GM19238 (cell line): Measurements from ENCODE around the gene SUPT3H.

ENCODE experiments used
- DNase-seq: peaks from one replicate; pipeline ENCODE4 v3.0.0; 2011; ENCODE audit warnings: low spot score; ENCODE audit not compliant: insufficient read length

SUPT3H gene

GRCh38 chr6:45123023-45123422 lies 254.7 kb downstream of the SUPT3H start:
- no peak for DNase-seq

- DNase-seq = no peak
Measured at GRCh38 chr6:45118754-45119153, 259.0 kb downstream of the SUPT3H start.

DNA sequence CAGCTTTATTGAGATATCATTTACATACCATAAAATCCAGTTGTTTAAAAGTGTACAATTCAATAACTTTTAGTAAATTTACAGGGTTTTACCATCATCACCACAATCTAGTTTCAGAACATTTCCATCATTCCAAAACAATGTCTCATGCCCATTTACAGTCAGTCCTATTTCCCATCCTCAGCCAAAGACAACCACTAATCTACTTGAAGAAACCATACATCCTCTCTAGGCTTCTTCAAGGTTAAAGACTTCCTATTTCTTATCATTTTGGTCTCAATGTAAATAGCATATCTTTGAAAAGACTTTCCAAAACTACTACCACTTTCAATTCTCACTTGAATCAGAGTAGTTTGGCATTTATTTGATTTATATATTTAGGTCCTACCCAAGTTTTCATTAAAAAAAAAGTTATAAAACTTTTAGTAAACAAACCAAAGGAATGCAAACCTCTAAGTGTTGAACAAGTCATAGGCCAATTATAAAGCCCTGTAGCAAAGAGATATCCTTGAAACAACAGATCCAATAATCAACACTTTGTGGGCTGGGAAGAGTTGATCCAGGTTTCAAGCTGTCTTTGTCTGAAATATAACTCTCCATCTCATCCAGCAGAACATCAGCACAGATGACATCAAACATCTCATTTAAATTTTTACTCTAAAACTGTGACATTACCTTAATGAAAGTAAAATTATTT lies 260.9 kb downstream of the SUPT3H start:
- DNase-seq = no peak

DNA sequence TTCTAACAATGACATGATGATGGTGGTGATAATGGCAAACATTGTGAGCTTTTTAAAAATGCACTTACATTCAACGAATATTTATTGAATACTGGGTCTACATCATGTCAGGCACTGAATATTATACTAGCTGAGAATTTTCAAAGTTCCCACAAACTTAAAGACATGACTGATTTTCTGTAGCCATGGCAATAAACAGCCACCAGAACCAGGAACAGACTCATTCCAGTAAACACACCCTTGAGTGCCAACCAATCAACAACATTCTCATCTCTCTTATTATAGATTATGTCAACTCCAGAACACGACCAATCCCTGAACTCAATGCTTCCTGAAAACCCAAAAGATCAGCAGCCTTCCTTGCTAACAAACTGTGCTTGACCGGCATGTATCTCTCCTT lies 262.0 kb downstream of the SUPT3H start:
- DNase-seq = no peak

DNA sequence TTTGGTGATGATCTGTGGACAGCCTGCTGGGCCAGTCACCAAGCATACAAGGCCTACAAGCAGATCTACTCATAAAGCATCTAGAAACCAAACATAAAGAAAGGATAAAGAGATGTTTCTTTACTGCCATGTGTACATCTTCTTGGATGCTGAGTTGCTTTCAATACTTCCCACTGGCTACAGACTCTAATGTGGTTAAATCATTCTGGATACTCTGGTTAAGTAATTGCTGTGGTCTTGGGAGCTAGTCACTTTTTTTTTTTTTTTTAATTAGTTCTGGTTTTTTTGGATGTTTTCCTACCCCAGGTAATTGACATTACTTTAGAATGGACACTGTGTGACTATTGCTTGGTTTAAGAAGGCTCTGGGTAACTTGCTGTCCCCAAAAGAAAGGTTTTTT lies 265.0 kb downstream of the SUPT3H start:
- no peak for DNase-seq

DNA sequence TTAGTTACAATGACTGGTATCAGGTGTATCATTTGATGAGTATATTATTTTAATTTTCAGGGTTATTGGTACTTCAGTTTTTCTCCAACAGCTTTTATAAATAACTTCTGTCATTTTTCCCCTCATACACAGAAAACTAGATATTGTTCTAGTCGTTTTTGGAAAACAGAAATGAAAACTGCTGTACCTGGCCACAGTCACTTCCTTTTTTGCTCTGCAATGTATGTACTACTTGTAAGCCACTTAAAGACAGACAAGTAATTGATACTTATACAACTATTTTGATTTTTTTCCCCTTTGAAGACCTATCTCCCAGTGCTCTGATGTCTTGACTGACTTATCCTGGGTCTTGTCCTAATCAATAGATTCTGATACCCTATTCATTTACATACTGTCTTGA lies 268.2 kb downstream of the SUPT3H start:
- no peak for DNase-seq

DNA sequence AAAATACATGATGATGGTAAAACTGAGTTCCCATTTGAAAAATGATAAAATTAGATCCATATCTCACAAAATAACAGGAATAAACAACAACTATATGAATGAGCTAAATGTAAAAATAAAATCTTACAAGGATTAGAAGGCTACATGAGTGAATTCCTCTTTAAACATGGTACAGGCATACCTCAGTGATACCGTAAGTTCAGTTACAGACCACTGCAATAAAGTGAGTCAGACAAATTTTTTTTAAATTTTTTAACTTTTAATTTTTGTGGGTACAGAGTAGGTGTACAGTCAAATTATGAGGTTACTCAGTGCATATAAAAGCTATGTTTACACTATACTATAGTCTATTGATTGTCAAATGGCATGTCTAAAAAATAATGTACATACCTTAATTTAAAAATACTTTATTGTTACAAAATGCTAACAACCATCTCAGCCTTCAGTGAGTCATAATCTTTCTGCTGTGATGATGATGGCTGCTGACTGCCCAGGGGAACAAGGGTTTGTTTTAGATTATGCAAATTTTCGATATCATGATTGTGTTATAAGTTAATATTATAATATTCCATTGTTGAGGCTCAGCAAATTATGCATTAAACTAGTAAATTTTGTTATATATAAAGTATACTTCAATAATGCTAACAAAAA lies 272.4 kb downstream of the SUPT3H start:
- DNase-seq = no peak

- no peak for DNase-seq
Measured at GRCh38 chr6:45104429-45104828, 273.3 kb downstream of the SUPT3H start.

GRCh38 chr6:45098256-45098655 lies 279.5 kb downstream of the SUPT3H start:
- DNase-seq = no peak

DNA sequence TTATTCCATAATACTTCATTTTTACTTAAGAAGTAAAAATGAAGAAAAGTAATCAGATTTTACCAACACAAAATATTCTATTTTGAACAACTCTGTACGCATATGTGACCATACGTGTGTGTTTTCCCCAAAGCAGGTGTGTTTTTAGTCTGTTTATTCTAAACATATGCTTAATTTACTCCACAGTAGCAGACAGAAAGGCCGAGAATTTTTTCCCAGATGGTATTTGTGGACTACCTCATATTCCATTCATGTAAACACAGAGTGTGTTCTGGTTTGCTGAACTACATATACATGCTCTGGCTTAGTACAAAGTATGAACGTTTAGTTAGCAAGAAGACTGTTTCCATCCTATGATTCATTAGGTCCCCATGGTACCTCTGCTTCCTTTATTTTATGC lies 282.9 kb downstream of the SUPT3H start:
- DNase-seq = no peak

DNA sequence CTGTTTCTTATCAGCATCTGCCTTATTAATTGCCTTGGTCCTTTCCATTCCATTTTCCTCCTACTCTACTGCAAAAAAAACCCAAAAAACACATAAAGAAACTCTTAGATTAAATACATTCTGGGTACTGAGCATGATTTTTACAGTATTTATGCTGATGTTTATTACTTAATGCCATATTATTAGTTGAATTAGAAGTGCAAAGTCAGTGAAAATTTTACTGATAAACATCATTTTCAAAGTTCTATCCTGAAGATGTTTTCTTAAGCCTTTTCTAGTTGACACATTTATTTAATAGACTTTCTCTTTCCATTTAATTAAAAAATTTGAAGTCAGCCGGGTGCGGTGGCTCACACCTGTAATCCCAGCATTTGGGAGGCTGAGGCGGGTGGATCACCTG lies 285.6 kb downstream of the SUPT3H start:
- DNase-seq = no peak

- no peak for DNase-seq
Measured at GRCh38 chr6:45086360-45087084, 291.2 kb downstream of the SUPT3H start.

DNA sequence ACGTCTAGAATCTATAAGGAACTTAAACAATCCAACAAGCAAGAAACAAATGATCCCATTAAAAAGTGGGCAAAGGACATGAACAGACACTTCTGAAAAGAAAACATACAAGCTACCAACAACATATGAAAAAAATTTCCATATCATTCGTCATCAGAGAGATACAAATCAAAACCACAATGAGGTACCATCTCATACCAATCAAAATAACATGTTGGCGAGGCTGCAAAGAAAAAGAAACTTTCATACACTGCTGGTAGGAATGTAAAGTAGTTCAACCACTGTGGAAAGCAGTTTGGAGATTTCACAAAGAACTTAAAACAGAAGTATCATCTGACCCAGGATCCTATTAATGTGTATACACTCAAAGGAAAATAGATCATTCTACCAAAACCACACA lies 293.5 kb downstream of the SUPT3H start:
- no peak for DNase-seq

DNA sequence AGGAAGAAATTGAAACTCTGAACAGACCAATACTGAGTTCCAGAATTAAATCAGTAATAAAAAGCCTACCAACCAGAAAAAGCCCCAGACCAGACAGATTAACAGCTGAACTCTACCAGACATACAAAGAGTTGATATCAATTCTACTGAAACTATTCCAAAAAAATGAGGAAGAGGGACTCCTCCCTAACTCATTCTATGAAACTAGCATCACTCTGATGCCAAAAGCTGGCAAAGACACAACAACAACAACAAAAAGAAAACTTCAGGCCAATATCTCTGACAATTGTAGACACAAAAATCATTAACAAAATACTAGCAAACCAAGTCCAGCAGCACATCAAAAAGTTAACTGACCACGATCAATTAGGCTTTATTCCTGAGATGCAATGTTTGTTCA lies 295.6 kb downstream of the SUPT3H start:
- DNase-seq = no peak

DNA sequence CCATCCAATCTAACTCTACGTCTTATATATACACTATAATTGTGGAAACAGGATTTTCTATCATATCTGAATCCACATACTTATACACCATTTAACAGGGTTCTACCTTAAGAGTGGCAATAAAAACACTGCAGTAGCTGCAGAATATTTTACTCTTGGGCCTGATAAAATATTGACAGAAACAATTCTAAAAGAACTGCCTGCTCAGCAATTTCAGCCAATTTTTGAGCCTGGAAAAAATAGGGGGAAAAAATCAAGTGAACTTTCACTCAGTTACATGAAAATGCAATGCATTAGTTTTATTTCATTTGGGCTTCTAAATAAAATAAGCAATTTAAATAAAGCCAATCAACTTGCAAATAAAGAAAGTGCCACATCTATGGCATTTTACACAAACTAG lies 296.1 kb downstream of the SUPT3H start:
- DNase-seq = no peak

- no peak for DNase-seq
Measured at GRCh38 chr6:45078432-45078831, 299.3 kb downstream of the SUPT3H start.

DNA sequence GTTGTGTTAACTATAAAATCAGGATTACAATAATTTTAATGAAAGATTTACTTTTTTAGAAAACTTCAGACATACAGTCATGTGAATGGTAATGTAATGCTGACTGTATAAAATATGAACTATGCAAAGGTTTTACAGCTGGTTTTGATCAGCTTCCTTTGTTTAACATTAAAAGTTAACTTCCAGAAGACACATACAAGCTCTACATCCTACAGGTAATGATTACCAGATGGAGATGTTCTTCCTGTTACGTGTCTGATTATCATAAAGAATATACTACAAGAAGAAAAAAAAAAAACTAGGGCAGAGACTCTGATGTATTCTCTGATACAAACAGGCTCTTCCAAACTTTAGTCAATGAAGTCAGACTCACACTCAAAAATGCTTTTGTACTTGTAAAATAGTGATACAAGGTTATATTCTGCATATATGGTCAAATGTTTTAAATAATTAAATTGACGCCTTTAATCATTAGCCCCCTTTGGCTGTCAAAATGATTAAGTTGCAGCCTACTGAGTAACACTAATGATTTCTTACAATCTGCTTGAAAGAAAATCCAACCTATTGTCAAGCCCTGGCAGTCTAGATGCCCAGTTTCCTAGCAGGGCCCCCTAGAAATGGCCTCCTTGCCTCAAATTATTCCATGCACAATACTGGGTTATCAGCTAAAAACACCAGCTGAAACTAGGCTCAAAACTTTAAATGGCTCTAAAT lies 301.4 kb downstream of the SUPT3H start:
- DNase-seq = no peak

DNA sequence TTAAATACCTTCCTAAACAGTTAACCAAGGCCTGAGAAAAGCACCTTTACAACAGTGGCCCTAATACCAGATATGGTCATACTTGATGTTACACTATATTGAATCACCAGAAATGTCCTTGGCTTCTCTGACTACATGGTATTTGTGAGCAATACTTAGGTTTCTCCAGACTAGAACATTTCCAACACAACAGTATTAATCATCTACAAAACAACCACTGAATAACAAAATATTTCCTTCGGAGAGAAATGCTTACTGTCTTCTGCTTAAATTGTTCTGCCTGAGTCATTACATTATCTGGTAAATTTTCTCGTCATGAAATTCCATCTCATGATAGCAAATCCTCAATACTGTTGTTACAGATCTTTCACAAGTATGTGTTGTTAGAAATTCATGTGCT lies 302.5 kb downstream of the SUPT3H start:
- DNase-seq = no peak

DNA sequence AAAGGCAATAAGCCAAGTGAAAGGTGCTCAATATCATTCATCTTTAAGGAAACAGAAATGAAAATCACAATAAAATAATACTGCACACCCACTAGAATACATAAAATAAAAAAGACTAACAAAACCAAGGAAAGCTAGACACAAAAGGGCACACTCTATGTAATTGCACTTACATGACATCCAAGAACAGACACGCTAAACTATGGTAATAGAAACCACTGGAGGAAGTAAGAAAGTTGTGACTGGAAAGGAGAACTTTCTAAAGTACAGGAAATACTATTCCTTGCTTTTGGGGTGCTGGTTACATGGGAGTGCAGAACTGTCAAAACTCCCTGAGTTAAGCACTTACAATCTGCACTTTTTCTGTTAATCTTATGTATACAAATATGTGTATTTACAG lies 303.3 kb downstream of the SUPT3H start:
- no peak for DNase-seq

- no peak for DNase-seq
Measured at GRCh38 chr6:45073771-45074170, 304.0 kb downstream of the SUPT3H start.

DNA sequence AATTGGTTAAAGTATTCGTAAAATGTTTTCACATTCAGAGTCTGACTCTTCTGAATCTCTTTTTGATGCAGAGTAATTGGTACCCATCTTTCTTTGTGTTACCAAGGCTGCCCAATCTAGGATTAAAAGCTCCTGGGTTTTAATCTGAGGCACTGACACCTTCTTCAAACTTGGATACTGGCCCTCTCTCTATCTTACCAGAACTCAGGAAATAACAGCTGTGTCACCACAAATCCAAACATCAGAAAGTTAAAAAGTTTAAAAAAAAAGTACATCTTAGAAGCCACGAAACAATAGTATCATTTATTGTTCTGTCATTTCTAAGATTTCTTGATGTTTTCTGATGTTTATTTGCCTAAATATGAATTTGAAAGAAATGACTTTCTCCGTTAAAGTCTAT lies 305.1 kb downstream of the SUPT3H start:
- no peak for DNase-seq

DNA sequence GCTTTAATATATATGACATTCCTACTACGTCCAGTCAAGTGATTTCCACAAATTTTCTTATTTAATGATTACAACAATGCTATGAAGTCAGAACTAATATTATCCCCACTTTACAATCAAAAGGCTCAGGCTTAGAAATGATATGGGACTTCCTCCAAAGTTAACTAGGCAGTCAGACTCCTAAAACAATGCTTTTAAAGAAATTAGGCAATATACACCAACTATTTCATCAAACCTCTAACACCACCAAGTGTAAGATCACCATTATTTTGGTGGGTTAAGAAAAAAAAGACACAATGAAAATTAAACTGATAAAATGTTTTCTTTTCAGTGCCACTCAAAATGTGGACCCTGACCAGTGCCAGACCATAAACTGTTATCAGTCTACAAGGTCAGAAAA lies 305.7 kb downstream of the SUPT3H start:
- no peak for DNase-seq
